Small intestine (tissue), 7 donors: ENCODE measurements around the gene PELI2. TPM values are rescaled to one million over a fixed set of nuclear protein-coding genes. Genes with fewer than 3 reads are reported as not detected.

ENCODE experiments used
- DNase-seq, 2 donors: peaks; one replicate each; pipeline versions ENCODE4 v3.0.0 to v3.0.0-alpha.2; 2013
- FAIRE-seq: peaks from 2 replicates; lab custom pipeline; 2012; peaks lifted over from hg19 to GRCh38; lab: Jason Lieb, UNC
- H3K27ac ChIP-seq, 3 donors: one replicate each; pipeline ENCODE4 v1.5.1; 2013; ENCODE audit warnings: low read length in 2 of 3, mild to moderate bottlenecking in 2 of 3, control low read depth in 1 of 3, inconsistent platforms in 1 of 3, low read depth in 1 of 3, moderate library complexity in 1 of 3
- H3K27me3 ChIP-seq, 3 donors: one replicate each; pipeline ENCODE4 v1.6.1; 2013; ENCODE audit warnings: low read length in 3 of 3, inconsistent platforms in 1 of 3; ENCODE audit not compliant: control insufficient read depth in 3 of 3, insufficient read depth in 3 of 3
- H3K36me3 ChIP-seq, 3 donors: one replicate each; pipeline ENCODE4 v1.6.1; 2013; ENCODE audit warnings: low read length in 3 of 3, inconsistent platforms in 1 of 3, low read depth in 1 of 3, mild to moderate bottlenecking in 1 of 3, moderate library complexity in 1 of 3; ENCODE audit not compliant: control insufficient read depth in 3 of 3, insufficient read depth in 2 of 3
- H3K4me1 ChIP-seq, 3 donors: one replicate each; pipeline ENCODE4 v1.6.1; 2013; ENCODE audit warnings: low read length in 2 of 3, inconsistent platforms in 1 of 3, low read depth in 1 of 3, mild to moderate bottlenecking in 1 of 3, moderate library complexity in 1 of 3; ENCODE audit not compliant: control insufficient read depth in 3 of 3, insufficient read depth in 2 of 3
- H3K4me3 ChIP-seq, 3 donors: one replicate each; pipeline ENCODE4 v1.5.1; 2013; ENCODE audit warnings: low read length in 3 of 3, control low read depth in 1 of 3, inconsistent platforms in 1 of 3, low read depth in 1 of 3, mild to moderate bottlenecking in 1 of 3, moderate library complexity in 1 of 3
- H3K9me3 ChIP-seq, 2 donors: one replicate each; pipeline ENCODE4 v1.6.1; 2013; ENCODE audit warnings: low read depth in 1 of 2, low read length in 1 of 2; ENCODE audit not compliant: control insufficient read depth in 2 of 2, insufficient read depth in 1 of 2
- WGBS, 3 donors: extraction: QIAGEN DNeasy Blood & Tissue Kit; methylation state at CpG; one replicate each; pipeline ENCODE4 v1.1.7; 2013; 5-methylcytosine and 5-hydroxymethylcytosine counted together
- polyA plus RNA-seq, 4 donors: library from polyadenylated mRNA; stranded (reverse) in 3 of 4; unstranded in 1 of 4; fragments of 200-250 nt in 3 of 4; fragments of 120-200 nt in 1 of 4; gene quantifications; one replicate each; pipeline versions ENCODE4 v1.2.1 to v1.2.3, GENCODE V29; 2013
- donor health status: healthy with polysubstance abuse.
- donor health status: control.
- donor health status: control.
- donor health status: Bipolar disorder and iron deficiency.
- donor health status: healthy.

The PELI2 gene
- polyA plus RNA-seq, 4 donors = 4.4 to 19.5 (median 8.9) TPM

DNA sequence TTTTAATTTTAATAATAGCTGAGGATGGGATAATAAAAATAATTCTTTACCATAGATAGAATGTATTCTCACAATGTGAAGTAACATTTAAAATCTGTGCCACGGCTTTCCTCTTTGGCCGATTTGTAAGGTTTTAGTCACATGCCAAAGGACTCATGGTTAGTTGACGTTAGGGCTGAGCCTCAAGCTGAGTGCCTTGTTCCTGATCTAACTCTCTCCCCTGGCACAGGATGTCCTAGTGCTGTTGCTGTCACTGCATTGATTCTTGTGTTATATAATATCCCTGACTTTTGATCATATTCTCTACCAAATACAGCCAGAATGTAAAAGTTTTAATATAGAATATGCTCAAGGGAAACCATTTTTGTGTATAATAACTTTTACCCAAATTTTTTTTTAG is 144.3 kb downstream of the PELI2 start:
- H3K27ac ChIP-seq = no peak overlapping the region
- H3K27me3 ChIP-seq = no peaks in the 10 kb centered on the region
- no peak for FAIRE-seq
- no peaks in the 10 kb centered on the region for H3K36me3 ChIP-seq
- no peaks in the 10 kb centered on the region for H3K4me1 ChIP-seq
- no peak for DNase-seq
- WGBS, 3 donors = 77 to 90% (median 83%) methylated on average over 3 of the region's 3 CpGs
- no peak overlapping the region for H3K4me3 ChIP-seq
- peaks cover 0 to 7% of the 10 kb centered on the region in 2 donors for H3K9me3 ChIP-seq

DNA sequence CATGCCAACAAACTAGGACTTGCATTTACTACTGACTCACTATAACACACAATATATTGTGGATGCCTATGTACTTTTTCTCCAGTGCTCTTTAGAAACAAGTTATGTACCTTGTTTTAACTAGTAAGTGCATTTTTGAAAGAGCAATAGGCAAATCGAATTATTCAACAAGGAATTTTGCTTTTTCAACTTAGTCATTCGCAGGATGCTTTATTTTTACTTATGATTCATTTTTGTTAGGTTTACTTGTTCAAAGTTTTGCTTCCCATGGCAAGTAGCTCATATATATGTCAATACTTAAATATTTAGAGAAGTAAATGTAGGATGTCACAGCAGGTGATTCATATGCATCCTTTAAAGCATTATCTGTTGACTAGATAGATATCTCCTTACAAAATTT is 149.8 kb downstream of the PELI2 start:
- no peak for DNase-seq
- Histone ChIP-seq H3K27me3 (no peaks in the 10 kb centered on the region), H3K36me3 (peaks cover 0 to 6% (median 0%) of the 10 kb centered on the region in 3 donors), H3K27ac (no peak overlapping the region), H3K4me1 (no peaks in the 10 kb centered on the region), H3K4me3 (no peak overlapping the region), H3K9me3 (no peaks in the 10 kb centered on the region)
- no peak for FAIRE-seq
- 75 to 90% (median 81%) methylated on average over 2 of the region's 2 CpGs for WGBS, 3 donors

DNA sequence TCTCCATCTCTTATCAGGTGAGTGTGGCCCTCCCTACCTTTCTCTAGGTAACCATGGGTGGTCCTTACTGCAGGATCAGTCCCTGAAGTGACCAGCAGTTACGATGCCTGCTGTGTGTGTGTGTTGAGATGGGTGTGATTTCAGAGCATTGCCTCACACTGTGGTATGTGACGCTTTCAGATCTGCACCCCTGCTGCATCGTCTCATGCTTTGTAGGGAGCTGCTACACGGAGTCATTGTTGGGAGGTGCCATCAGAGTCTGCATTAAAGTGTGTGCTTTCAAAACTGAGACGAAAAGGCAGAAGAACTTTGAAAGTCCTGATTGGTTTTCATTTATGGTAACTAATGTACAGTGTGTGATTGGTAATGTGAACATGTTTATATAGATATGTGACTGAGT is 150.5 kb downstream of the PELI2 start:
- no peak overlapping the region for H3K27ac ChIP-seq
- DNase-seq (peak in 1 of 2 donors; percentile 8), FAIRE-seq (no peak)
- H3K4me3 ChIP-seq = no peak overlapping the region
- H3K4me1 ChIP-seq = no peaks in the 10 kb centered on the region
- no peaks in the 10 kb centered on the region for H3K27me3 ChIP-seq
- 55 to 79% (median 77%) methylated on average over 5 of the region's 5 CpGs for WGBS, 3 donors
- H3K36me3 ChIP-seq = peaks cover 0 to 6% (median 0%) of the 10 kb centered on the region in 3 donors
- no peaks in the 10 kb centered on the region for H3K9me3 ChIP-seq

DNA sequence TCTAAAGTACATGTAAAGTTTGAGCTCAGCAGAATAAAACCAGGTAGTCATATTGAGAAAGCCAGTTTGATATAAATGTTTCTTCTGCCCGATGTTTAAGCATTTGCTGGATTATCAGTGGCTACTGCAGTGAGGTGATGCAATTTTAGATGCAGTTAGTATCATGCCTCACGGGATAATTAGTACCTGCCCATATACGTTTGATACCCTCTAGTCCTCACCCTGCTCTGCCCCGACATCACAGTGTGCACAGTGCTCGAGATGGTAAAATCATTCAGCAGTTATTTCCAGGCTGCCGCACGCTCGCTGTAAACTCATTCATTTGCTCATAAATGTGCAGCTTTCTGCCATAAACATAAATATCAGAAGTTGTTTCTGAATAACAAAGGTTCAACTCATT is 152.7 kb downstream of the PELI2 start:
- peaks cover 0 to 9% (median 0%) of the 10 kb centered on the region in 3 donors for H3K36me3 ChIP-seq
- H3K4me1 ChIP-seq = no peaks in the 10 kb centered on the region
- H3K27ac ChIP-seq = no peak overlapping the region
- no peak for FAIRE-seq
- H3K9me3 ChIP-seq = no peaks in the 10 kb centered on the region
- DNase-seq = no peak
- 84 to 95% (median 94%) methylated on average over 8 of the region's 8 CpGs for WGBS, 3 donors
- no peaks in the 10 kb centered on the region for H3K27me3 ChIP-seq
- no peak overlapping the region for H3K4me3 ChIP-seq

DNA sequence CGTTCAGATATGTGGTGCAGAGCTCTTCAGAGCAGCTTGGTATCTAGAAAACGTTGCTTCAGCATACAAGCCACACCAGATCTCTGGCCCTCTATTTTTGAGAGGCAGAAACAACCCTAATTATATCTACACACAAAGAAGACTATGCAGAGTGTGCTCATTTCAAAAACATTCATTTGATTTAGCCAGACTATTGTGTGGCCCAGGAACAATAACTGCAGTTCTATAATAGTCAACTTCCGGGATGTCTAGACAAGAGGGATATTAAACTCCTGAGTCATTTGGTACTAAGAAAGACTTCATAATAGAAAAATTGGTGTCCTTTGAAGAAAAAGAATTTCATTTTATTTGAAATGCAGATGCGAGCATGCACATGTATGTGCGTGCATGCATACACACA is 153.8 kb downstream of the PELI2 start:
- peaks cover 0 to 14% (median 0%) of the 10 kb centered on the region in 3 donors for H3K36me3 ChIP-seq
- H3K27ac ChIP-seq = no peak overlapping the region
- H3K4me3 ChIP-seq = no peak overlapping the region
- no peaks in the 10 kb centered on the region for H3K4me1 ChIP-seq
- H3K27me3 ChIP-seq = no peaks in the 10 kb centered on the region
- DNase-seq (no peak), FAIRE-seq (no peak)
- no peaks in the 10 kb centered on the region for H3K9me3 ChIP-seq
- WGBS, 3 donors = 84 to 93% (median 88%) methylated on average over 5 of the region's 5 CpGs

DNA sequence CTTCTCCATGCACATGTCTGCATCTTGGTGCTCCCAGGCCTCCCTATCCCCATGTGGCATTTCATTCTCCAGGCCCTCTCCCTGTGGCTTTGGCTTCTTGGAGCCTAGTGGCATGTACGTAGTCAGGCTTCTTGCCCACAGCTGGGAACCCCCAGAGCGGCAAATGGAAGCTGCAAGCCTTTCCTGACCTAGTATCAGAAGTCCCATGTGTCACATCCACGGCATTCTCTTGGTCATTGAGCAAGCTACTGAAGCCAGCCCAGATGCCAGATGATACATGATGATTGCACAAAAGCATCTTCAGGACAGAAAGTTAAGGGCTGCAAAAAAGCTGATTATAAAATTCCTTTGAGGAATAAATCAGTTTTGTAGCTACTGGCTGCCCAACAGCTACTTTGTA is 154.9 kb downstream of the PELI2 start:
- Histone ChIP-seq H3K9me3 (no peaks in the 10 kb centered on the region), H3K36me3 (peaks cover 0 to 16% (median 0%) of the 10 kb centered on the region in 3 donors), H3K4me1 (no peaks in the 10 kb centered on the region), H3K27me3 (no peaks in the 10 kb centered on the region), H3K4me3 (no peak overlapping the region), H3K27ac (no peak overlapping the region)
- DNase-seq = no peak
- no peak for FAIRE-seq
- WGBS, 3 donors = 80 to 91% (median 84%) methylated on average over 3 of the region's 3 CpGs

DNA sequence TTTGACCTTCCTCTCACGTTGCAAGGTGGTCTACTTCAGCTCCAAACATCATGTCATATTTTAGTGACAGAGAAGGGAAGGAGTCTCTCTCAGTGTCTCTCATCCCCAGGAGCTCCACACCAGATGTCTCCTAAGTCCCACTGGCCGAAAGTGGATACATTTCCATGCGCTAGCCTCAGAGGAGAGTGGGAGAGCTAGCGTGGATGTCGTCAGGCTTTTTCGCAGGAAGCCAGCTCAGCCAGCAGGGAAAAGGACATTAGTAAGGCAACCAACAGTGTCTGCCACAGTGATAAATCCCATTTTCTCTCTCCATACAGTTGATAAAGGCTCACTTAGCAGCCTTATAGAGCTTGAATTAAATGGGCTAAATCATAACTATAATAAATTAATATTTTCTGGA is 155.7 kb downstream of the PELI2 start:
- Histone ChIP-seq H3K27ac (no peak overlapping the region), H3K27me3 (no peaks in the 10 kb centered on the region), H3K36me3 (peaks cover 0 to 16% (median 0%) of the 10 kb centered on the region in 3 donors), H3K4me3 (no peak overlapping the region), H3K4me1 (no peaks in the 10 kb centered on the region), H3K9me3 (no peaks in the 10 kb centered on the region)
- FAIRE-seq = no peak
- DNase-seq = no peak
- 69 to 81% (median 74%) methylated on average over 6 of the region's 6 CpGs for WGBS, 3 donors

DNA sequence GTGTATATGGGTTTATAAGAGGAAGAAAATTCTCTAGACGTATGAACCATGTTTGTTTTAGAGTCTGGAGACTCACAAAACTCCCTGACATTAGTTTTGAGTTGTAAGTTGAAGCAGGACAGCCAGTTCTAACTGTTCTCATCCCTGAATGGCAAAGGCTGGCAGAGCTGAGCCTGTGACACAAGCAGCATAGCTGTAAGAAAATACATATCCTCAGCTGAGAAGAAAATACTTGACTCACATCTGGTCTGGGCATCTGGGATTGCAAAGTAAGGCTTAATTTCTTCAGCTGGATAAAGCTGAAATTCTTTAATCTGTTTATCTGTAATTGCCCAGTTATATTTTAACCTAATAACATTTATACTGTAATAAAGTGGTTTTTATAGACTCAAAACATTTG is 156.3 kb downstream of the PELI2 start:
- H3K4me1 ChIP-seq = no peaks in the 10 kb centered on the region
- no peak overlapping the region for H3K27ac ChIP-seq
- 5 to 43% (median 32%) methylated on average over 1 of the region's 1 CpG for WGBS, 3 donors
- no peak overlapping the region for H3K4me3 ChIP-seq
- H3K9me3 ChIP-seq = no peaks in the 10 kb centered on the region
- no peaks in the 10 kb centered on the region for H3K27me3 ChIP-seq
- FAIRE-seq = no peak
- H3K36me3 ChIP-seq = peaks cover 0 to 16% (median 0%) of the 10 kb centered on the region in 3 donors
- DNase-seq = no peak

DNA sequence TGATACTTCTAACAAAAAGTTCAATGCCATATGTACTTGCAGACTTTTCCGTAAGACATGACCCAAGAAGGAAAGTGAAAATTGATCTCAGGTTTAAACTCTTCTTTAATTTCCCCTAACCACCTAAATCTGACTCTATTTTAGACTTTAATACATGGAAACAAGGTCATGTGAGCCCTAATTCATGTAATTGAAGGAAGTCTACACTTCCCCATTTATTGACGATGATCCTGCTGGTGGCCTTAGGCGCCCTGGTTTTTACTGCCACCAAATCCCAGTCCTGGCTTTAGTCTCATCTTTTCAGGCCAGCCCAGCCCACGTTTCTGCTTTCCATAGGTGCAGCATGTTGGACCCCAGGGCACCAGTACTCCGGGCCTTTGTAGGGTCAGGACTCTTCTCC is 157.9 kb downstream of the PELI2 start:
- DNase-seq (no peak), FAIRE-seq (no peak)
- Histone ChIP-seq H3K4me1 (no peaks in the 10 kb centered on the region), H3K4me3 (no peak overlapping the region), H3K27ac (no peak overlapping the region), H3K9me3 (no peaks in the 10 kb centered on the region), H3K36me3 (peaks cover 0 to 13% (median 0%) of the 10 kb centered on the region in 3 donors), H3K27me3 (no peaks in the 10 kb centered on the region)
- WGBS, 3 donors = 79 to 92% (median 85%) methylated on average over 5 of the region's 5 CpGs
